HUES64 (cell line): ENCODE data around the gene COX7B2.

Experiments used
- H3K27ac ChIP-seq: 2 replicates; pipeline ENCODE4 v1.7.0; 2013; ENCODE audit warnings: low read depth, low read length, inconsistent platforms
- H3K27me3 ChIP-seq: 2 replicates; pipeline ENCODE4 v1.6.1; 2013; ENCODE audit warnings: mild to moderate bottlenecking, low read length; ENCODE audit not compliant: insufficient read depth
- H3K36me3 ChIP-seq: 2 replicates; pipeline ENCODE4 v1.6.1; 2013; ENCODE audit warnings: mild to moderate bottlenecking, low read length; ENCODE audit not compliant: insufficient read depth
- H3K4me1 ChIP-seq: 2 replicates; pipeline ENCODE4 v1.6.1; 2013; ENCODE audit warnings: mild to moderate bottlenecking, low read length, moderate library complexity; ENCODE audit not compliant: insufficient read depth
- H3K4me3 ChIP-seq: 2 replicates; pipeline ENCODE4 v1.5.1; 2013; ENCODE audit warnings: mild to moderate bottlenecking, low read length, moderate library complexity
- H3K9ac ChIP-seq: 2 replicates; pipeline ENCODE4 v1.6.1; 2013; ENCODE audit warnings: mild to moderate bottlenecking, low read depth, low read length
- H3K9me3 ChIP-seq: 2 replicates; pipeline ENCODE4 v1.6.1; 2013; ENCODE audit warnings: low read depth, low read length; ENCODE audit not compliant: insufficient read depth
- WGBS: fragments of 150-250, 120-280 bp; methylation state at CpG from one replicate; pipeline ENCODE4 v1.1.7; 2013; ENCODE audit warnings: missing lambda C conversion rate; 5-methylcytosine and 5-hydroxymethylcytosine counted together

The COX7B2 gene

DNA sequence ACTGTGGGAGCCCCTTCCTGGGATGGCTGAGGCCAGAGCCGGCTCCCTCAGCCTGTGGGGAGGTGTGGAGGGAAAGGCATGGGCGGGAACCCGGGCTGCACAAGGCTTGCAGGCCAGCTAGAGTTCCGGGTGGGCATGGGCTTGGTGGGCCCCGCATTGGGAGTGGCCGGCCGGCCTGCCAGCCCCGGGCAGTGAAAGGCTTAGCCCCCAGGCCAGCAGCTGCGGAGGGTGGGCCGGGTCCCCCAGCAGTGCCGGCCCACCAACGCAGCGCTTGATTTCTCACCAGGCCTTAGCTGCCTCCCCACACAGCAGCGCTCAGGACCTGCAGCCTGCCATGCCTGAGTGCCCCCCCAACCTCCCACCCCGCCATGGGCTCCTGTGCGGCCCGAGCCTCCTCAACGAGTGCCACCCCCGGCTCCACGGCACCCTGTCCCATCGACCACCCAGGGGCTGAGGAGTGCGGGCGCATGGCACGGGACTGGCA, 78.0 kb downstream of the COX7B2 start:
- Histone ChIP-seq H3K4me1 (no peaks in the 10 kb centered on the region), H3K9ac (no peak overlapping the region), H3K27ac (no peak overlapping the region), H3K4me3 (no peak overlapping the region), H3K36me3 (no peaks in the 10 kb centered on the region), H3K9me3 (no peaks in the 10 kb centered on the region), H3K27me3 (no peaks in the 10 kb centered on the region)
- 95% methylated on average over 24 of the region's 24 CpGs for WGBS

- H3K9me3 ChIP-seq, result no peaks in the 10 kb centered on the region; the same call in 1 of the 2 replicates
- H3K9ac ChIP-seq, result no peak overlapping the region
- H3K27me3 ChIP-seq, result no peaks in the 10 kb centered on the region
- no peak overlapping the region for H3K4me3 ChIP-seq
- WGBS, result 97% methylated on average over 6 of the region's 6 CpGs
- no peak overlapping the region for H3K27ac ChIP-seq
- no peaks in the 10 kb centered on the region for H3K36me3 ChIP-seq
- H3K4me1 ChIP-seq, result 0 out of 2 replicates have a peak, but pooled peaks cover 5% of the 10 kb centered on the region
These were observed 88.9 kb downstream of the COX7B2 start for GRCh38 chr4:46820154-46820553.

- no peaks in the 10 kb centered on the region for H3K36me3 ChIP-seq
- H3K9me3 ChIP-seq, result no peaks in the 10 kb centered on the region
- H3K4me3 ChIP-seq, result no peak overlapping the region
- H3K4me1 ChIP-seq, result 0 out of 2 replicates have a peak, but pooled peaks cover 5% of the 10 kb centered on the region
- no peak overlapping the region for H3K27ac ChIP-seq
- no peaks in the 10 kb centered on the region for H3K27me3 ChIP-seq
- H3K9ac ChIP-seq, result no peak overlapping the region
- 88% methylated on average over 3 of the region's 3 CpGs for WGBS
These were observed 90.0 kb downstream of the COX7B2 start for GRCh38 chr4:46819095-46819494.

DNA sequence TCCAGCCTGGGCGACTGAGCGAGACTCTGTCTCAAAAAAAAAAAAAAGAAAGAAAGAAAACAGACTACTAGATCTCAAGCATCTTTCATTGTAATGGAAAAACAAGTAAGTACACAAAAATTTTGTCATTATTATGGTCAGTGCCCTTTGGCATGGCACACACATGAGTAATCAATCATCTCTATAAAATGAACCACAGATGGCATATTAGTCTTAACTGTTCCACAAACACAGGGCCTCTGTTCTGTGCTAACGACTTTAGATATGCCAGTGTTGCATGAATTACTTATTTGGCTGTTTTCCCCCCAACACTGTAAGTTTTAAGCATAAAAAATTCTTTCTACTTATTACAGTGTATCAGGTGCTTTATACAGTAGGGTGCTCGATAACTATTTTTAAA, 90.4 kb downstream of the COX7B2 start:
- H3K4me1 ChIP-seq, result 0 out of 2 replicates have a peak, but pooled peaks cover 5% of the 10 kb centered on the region
- no peak overlapping the region for H3K4me3 ChIP-seq
- WGBS, result 89% methylated on average over 2 of the region's 4 CpGs
- H3K27ac ChIP-seq, result no peak overlapping the region
- no peak overlapping the region for H3K9ac ChIP-seq
- H3K27me3 ChIP-seq, result no peaks in the 10 kb centered on the region
- no peaks in the 10 kb centered on the region for H3K9me3 ChIP-seq
- H3K36me3 ChIP-seq, result no peaks in the 10 kb centered on the region

DNA sequence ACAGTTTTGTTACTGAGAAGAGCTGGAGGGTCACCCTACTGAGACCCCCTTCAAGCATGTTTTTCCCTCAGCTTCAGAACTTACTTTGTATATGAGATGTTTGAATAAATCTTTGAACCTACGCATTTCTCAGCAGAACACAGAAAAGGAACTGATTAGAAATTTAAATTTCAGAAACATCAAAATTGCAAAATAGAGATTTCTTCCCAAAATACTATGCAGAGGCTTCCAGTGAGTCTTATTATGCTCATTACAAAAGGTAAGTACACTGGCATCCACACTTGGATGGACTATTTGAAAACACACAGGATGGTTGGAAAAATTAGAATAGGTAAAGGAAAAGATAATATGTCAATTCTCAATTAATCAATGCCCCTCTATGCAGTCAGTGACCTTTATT, 91.2 kb downstream of the COX7B2 start:
- Histone ChIP-seq H3K27ac (no peak overlapping the region), H3K36me3 (no peaks in the 10 kb centered on the region), H3K9me3 (no peaks in the 10 kb centered on the region), H3K9ac (no peak overlapping the region), H3K4me1 (0 out of 2 replicates have a peak, but pooled peaks cover 5% of the 10 kb centered on the region), H3K27me3 (no peaks in the 10 kb centered on the region), H3K4me3 (no peak overlapping the region)
- 100% methylated on average over 1 of the region's 1 CpG for WGBS

- H3K4me1 ChIP-seq, result no peaks in the 10 kb centered on the region
- no peaks in the 10 kb centered on the region for H3K9me3 ChIP-seq
- no peaks in the 10 kb centered on the region for H3K36me3 ChIP-seq
- H3K27ac ChIP-seq, result no peak overlapping the region
- H3K27me3 ChIP-seq, result no peaks in the 10 kb centered on the region
- 94% methylated on average over 22 of the region's 24 CpGs for WGBS
- no peak overlapping the region for H3K4me3 ChIP-seq
- H3K9ac ChIP-seq, result no peak overlapping the region
These were observed 104.1 kb downstream of the COX7B2 start for GRCh38 chr4:46804781-46805413.

DNA sequence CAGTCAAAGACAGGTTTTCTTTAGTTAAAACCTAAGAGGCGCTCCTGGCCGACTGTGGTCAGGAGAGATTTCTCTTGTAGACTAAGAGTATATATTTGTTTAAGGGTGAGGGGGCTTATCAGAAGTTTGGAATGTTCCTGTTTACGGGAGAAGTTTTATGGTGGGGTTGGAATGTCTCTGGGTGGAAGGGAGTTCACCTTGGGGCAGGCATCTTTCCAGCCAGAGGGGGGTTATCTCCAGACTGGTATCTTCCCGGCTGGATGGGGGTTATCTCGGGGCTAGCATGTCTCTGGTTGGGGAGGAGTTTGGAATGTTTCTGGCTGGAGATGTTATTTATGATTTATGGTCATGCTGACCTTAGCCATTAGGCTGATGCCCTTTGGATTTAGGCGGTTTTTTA, 116.0 kb downstream of the COX7B2 start:
- WGBS, result 95% methylated on average over 6 of the region's 6 CpGs

GRCh38 chr4:46781434-46782092, 127.5 kb downstream of the COX7B2 start:
- no peaks in the 10 kb centered on the region for H3K36me3 ChIP-seq
- H3K4me1 ChIP-seq, result no peaks in the 10 kb centered on the region
- 96% methylated on average over 25 of the region's 25 CpGs for WGBS
- no peak overlapping the region for H3K27ac ChIP-seq
- H3K9ac ChIP-seq, result no peak overlapping the region
- H3K9me3 ChIP-seq, result peaks cover 8% of the 10 kb centered on the region
- no peaks in the 10 kb centered on the region for H3K27me3 ChIP-seq
- H3K4me3 ChIP-seq, result no peak overlapping the region

More for the DNA sequence above, 116.0 kb downstream of the COX7B2 start:
- H3K9me3 ChIP-seq, result peaks cover 2% of the 10 kb centered on the region; the same call in 1 of the 2 replicates
- H3K36me3 ChIP-seq, result no peaks in the 10 kb centered on the region
- H3K4me3 ChIP-seq, result no peak overlapping the region
- H3K9ac ChIP-seq, result no peak overlapping the region
- H3K27me3 ChIP-seq, result no peaks in the 10 kb centered on the region
- H3K4me1 ChIP-seq, result no peaks in the 10 kb centered on the region
- H3K27ac ChIP-seq, result no peak overlapping the region

- Histone ChIP-seq H3K36me3 (no peaks in the 10 kb centered on the region), H3K9me3 (no peaks in the 10 kb centered on the region), H3K4me1 (no peaks in the 10 kb centered on the region), H3K9ac (no peak overlapping the region), H3K27ac (no peak overlapping the region), H3K27me3 (no peaks in the 10 kb centered on the region), H3K4me3 (no peak overlapping the region)
- WGBS, result 93% methylated on average over 2 of the region's 2 CpGs
These were observed 143.6 kb downstream of the COX7B2 start for GRCh38 chr4:46765465-46765864.

DNA sequence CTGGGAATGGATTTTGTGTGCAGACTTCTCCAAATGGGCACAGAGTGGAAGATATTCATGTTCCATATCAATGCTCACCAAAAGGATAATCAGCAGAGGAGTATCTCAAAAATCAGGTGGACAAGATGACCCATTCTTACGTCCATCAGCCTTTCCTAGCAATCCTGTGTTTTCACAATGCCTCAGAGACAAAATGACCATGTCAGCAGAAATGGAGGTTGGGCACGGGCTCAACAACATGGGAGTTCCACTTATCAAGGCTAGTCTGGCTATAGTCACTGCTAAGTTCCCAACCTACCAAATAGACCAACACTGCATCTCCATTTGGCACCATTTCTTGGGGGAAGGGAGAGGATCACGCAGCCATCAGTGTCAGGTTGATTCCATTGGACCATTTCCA, 179.0 kb downstream of the COX7B2 start:
- Histone ChIP-seq H3K9me3 (no peaks in the 10 kb centered on the region), H3K36me3 (no peaks in the 10 kb centered on the region), H3K4me1 (no peaks in the 10 kb centered on the region), H3K27me3 (no peaks in the 10 kb centered on the region), H3K27ac (no peak overlapping the region), H3K4me3 (no peak overlapping the region), H3K9ac (no peak overlapping the region)
- WGBS, result 88% methylated on average over 3 of the region's 3 CpGs

DNA sequence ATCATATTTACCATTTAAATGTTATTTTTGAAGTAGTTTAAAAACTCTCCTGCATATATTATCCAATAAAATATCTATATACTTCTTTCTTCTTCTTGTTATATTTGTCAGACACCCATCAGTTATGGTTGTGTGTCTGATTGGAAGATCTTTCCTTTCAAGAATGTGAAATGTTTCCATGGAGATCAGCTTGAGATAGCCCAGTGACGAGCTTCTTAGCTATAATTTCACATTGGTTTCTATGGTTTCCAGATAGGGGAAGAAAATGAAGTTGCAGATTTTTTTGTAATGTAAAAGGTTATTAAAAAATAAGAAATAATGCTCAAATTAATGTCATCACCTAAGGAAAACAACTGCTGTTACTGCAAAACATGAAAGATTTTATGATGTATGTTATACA, 189.0 kb downstream of the COX7B2 start:
- H3K4me1 ChIP-seq, result no peaks in the 10 kb centered on the region
- no peaks in the 10 kb centered on the region for H3K27me3 ChIP-seq
- H3K4me3 ChIP-seq, result no peak overlapping the region
- WGBS, result 83% methylated on average over 1 of the region's 1 CpG
- no peaks in the 10 kb centered on the region for H3K36me3 ChIP-seq
- no peak overlapping the region for H3K9ac ChIP-seq
- no peaks in the 10 kb centered on the region for H3K9me3 ChIP-seq
- H3K27ac ChIP-seq, result no peak overlapping the region
